Lower leg skin (tissue), 4 donors: ENCODE measurements around the gene RBM46. TPM values are rescaled to one million over a fixed set of nuclear protein-coding genes. Genes with fewer than 3 reads are reported as not detected.

Experiments used
- DNase-seq, 2 donors: peaks; one replicate each; pipeline ENCODE4 v3.0.0-alpha.2; 2019; ENCODE audit warnings: low spot score in 2 of 2
- H3K4me3 ChIP-seq: fragments of 200-600 bp; sonication (generic); 2 replicates; pipeline ENCODE4 v1.5.1; 2017; ENCODE audit warnings: mild to moderate bottlenecking, low read depth; ENCODE audit not compliant: poor library complexity, severe bottlenecking
- CTCF ChIP-seq, 3 donors: fragments of 450-650 bp; IDR thresholded peaks; one replicate each; pipeline ENCODE4 v1.5.1; 2016; ENCODE audit warnings: antibody characterized with exemption in 3 of 3, mild to moderate bottlenecking in 3 of 3, moderate library complexity in 2 of 3
- POLR2A ChIP-seq, 2 donors: fragments of 450-650 bp; IDR thresholded peaks; one replicate each; pipeline ENCODE4 v1.6.1; 2016 to 2017; ENCODE audit warnings: antibody characterized with exemption in 2 of 2, mild to moderate bottlenecking in 1 of 2, moderate library complexity in 1 of 2
- WGBS, 2 donors: methylation state at CpG; one replicate each; pipeline ENCODE4 v1.1.5; 2018; 5-methylcytosine and 5-hydroxymethylcytosine counted together
- intact Hi-C: fragments of 100-400 bp; cut with DNase I; formaldehyde crosslinking; loops from one replicate; pipeline ENCODE4 v1.15.0; 2023; ENCODE audit warnings: low total_unique reads
- total RNA-seq, 4 donors: library from RNA; depleted of rRNA; stranded (reverse); fragments of >200 nt; gene quantifications; one replicate each; pipeline ENCODE4 v1.1.0, GENCODE V29; 2016

Gene RBM46
- total RNA-seq, 4 donors from 2014 or later: not detected

- TF ChIP-seq CTCF (IDR thresholded peaks at IDR 0.05) (no peak), POLR2A (IDR thresholded peaks at IDR 0.05) (no peak)
- intact Hi-C loops: no loop called here
- 52 to 59% methylated on average over 8 of the region's 8 CpGs for WGBS, 2 donors
- DNase-seq: no peak
- H3K4me3 ChIP-seq: no peak overlapping the region
Measured at GRCh38 chr4:154877110-154877760, 96.2 kb downstream of the RBM46 start.

Other genes with a start within 250 kb of the RBM46 start
- 10 to 100 TPM; 30.3 to 42.4 (median 31.9) TPM for gene PLRG1, start 230.9 kb upstream of the RBM46 start, total RNA-seq
- gene FGB, start 218.3 kb upstream of the RBM46 start, total RNA-seq: not detected
- not detected for gene FGA, start 190.5 kb upstream of the RBM46 start, total RNA-seq
- gene FGG, start 168.6 kb upstream of the RBM46 start, total RNA-seq: not detected
- gene LRAT, start 37.3 kb upstream of the RBM46 start, total RNA-seq: under 1 TPM; 0.13 to 0.66 (median 0.16) TPM